Natural killer cell (primary cell): ENCODE data around the gene KCNS3. TPM values are rescaled to one million over a fixed set of nuclear protein-coding genes. Genes with fewer than 3 reads are reported as not detected.

Source experiments
- ATAC-seq, 3 donors: fragments of 150-1000 bp in 2 of 3; fragments of 200-7000 bp in 1 of 3; cut with Tn5 transposase; 1 replicate in 1 of 3; 2 replicates in 2 of 3; pipeline ENCODE4 v1.10.0; 2021; ENCODE audit warnings: mild to moderate bottlenecking in 2 of 3, moderate library complexity in 2 of 3
- DNase-seq, 2 donors: peaks; one replicate each; pipeline versions ENCODE4 v3.0.0 to v3.0.0-alpha.2; 2013 to 2021; ENCODE audit warnings: mixed read lengths in 1 of 2
- H3K27ac ChIP-seq: one replicate; pipeline ENCODE4 v1.5.1; 2013; ENCODE audit warnings: mild to moderate bottlenecking, low read length
- H3K27me3 ChIP-seq: one replicate; pipeline ENCODE4 v1.6.1; 2013; ENCODE audit warnings: low read length; ENCODE audit not compliant: control insufficient read depth, insufficient read depth
- H3K36me3 ChIP-seq: one replicate; pipeline ENCODE4 v1.6.1; 2013; ENCODE audit warnings: low read length; ENCODE audit not compliant: control insufficient read depth, insufficient read depth
- H3K4me1 ChIP-seq: one replicate; pipeline ENCODE4 v1.6.1; 2013; ENCODE audit warnings: low read length; ENCODE audit not compliant: control insufficient read depth, insufficient read depth
- H3K4me3 ChIP-seq: one replicate; pipeline ENCODE4 v1.5.1; 2013; ENCODE audit warnings: low read length
- H3K9me3 ChIP-seq: one replicate; pipeline ENCODE4 v1.6.1; 2013; ENCODE audit warnings: low read length; ENCODE audit not compliant: control insufficient read depth, insufficient read depth
- H3K27ac Mint-ChIP-seq, 2 donors: one replicate each; pipeline ENCODE4 v1.8.0; 2022; ENCODE audit warnings: mild to moderate bottlenecking in 2 of 2, mixed read lengths in 2 of 2, moderate library complexity in 1 of 2
- H3K27me3 Mint-ChIP-seq, 2 donors: one replicate each; pipeline ENCODE4 v1.8.0; 2022; ENCODE audit warnings: low read depth in 2 of 2, mixed read lengths in 2 of 2
- H3K36me3 Mint-ChIP-seq: one replicate; pipeline ENCODE4 v1.8.0; 2022; ENCODE audit warnings: mixed read lengths
- H3K4me1 Mint-ChIP-seq, 2 donors: one replicate each; pipeline ENCODE4 v1.8.0; 2022; ENCODE audit warnings: mixed read lengths in 2 of 2
- H3K4me3 Mint-ChIP-seq: one replicate; pipeline ENCODE4 v1.8.0; 2022; ENCODE audit warnings: mild to moderate bottlenecking, moderate library complexity, mixed read lengths
- H3K9me3 Mint-ChIP-seq, 2 donors: one replicate each; pipeline ENCODE4 v1.8.0; 2022; ENCODE audit warnings: mixed read lengths in 2 of 2
- WGBS: methylation state at CpG from one replicate; pipeline ENCODE4 v1.1.7; 2013; ENCODE audit warnings: missing lambda C conversion rate; ENCODE audit not compliant: insufficient coverage; 5-methylcytosine and 5-hydroxymethylcytosine counted together
- intact Hi-C: fragments of 100-400 bp; cut with micrococcal nuclease; formaldehyde crosslinking; loops from one replicate; pipeline ENCODE4 v1.14.2; 2022
- total RNA-seq, 4 donors: library from RNA; stranded (reverse); fragments of 120-200 nt in 1 of 4; gene quantifications; one replicate each; pipeline versions ENCODE4 v1.2.3 to v1.2.4, GENCODE V29; 2013 to 2022
- TF ChIP-seq, protein P1 (sequence below): fragments of 200-600 bp; IDR thresholded peaks from one replicate; pipeline ENCODE4 v1.8.0; 2022; ENCODE audit warnings: antibody characterized with exemption

Gene KCNS3
- total RNA-seq, 3 donors from 2014 or later (not counting 1 experiment from before 2014, with no cell fraction given): not detected

GRCh38 chr2:17869128-17869527, 9.3 kb upstream of the KCNS3 start:
- peaks cover 0 to 3% of the 10 kb centered on the region in 2 donors for H3K27me3 Mint-ChIP-seq
- WGBS: 69% methylated on average over 5 of the region's 5 CpGs
- no peaks in the 10 kb centered on the region for H3K36me3 Mint-ChIP-seq

DNA sequence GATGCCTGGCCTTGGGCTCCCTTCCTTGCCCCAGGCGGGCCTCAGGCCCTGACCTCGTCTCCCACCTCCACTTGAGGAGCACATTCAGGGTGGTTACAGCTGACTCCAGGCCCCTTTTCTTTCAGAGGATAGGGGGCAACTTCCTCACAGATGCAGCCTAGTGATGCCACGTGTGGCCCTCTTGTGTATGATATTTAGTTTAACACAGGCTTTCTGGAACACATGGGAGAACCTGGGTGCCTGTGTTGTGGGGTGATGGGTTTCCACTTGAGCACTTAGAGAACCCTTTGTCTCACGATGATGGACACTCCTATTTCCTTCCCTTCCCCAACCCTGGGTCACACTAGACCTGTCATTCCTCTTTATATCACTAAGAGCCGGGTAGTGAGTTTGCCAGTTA, 6.8 kb upstream of the KCNS3 start:
- DNase-seq (no peak), ATAC-seq (no peak)
- Histone ChIP-seq H3K36me3 (no peaks in the 10 kb centered on the region), H3K27ac (no peak overlapping the region), H3K27me3 (peaks cover 4% of the 10 kb centered on the region), H3K9me3 (no peaks in the 10 kb centered on the region), H3K4me1 (no peaks in the 10 kb centered on the region), H3K4me3 (no peak overlapping the region)
- TF ChIP-seq, protein P1, sequence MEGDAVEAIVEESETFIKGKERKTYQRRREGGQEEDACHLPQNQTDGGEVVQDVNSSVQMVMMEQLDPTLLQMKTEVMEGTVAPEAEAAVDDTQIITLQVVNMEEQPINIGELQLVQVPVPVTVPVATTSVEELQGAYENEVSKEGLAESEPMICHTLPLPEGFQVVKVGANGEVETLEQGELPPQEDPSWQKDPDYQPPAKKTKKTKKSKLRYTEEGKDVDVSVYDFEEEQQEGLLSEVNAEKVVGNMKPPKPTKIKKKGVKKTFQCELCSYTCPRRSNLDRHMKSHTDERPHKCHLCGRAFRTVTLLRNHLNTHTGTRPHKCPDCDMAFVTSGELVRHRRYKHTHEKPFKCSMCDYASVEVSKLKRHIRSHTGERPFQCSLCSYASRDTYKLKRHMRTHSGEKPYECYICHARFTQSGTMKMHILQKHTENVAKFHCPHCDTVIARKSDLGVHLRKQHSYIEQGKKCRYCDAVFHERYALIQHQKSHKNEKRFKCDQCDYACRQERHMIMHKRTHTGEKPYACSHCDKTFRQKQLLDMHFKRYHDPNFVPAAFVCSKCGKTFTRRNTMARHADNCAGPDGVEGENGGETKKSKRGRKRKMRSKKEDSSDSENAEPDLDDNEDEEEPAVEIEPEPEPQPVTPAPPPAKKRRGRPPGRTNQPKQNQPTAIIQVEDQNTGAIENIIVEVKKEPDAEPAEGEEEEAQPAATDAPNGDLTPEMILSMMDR: no peak
- 57% methylated on average over 4 of the region's 5 CpGs for WGBS
- peaks cover 0 to 3% of the 10 kb centered on the region in 2 donors for H3K9me3 Mint-ChIP-seq
- no peak overlapping the region for H3K4me3 Mint-ChIP-seq
- peaks cover 16 to 18% of the 10 kb centered on the region in 2 donors for H3K27me3 Mint-ChIP-seq
- H3K36me3 Mint-ChIP-seq: no peaks in the 10 kb centered on the region
- intact Hi-C loops: no loop called here
- H3K27ac Mint-ChIP-seq: no peak overlapping the region
- H3K4me1 Mint-ChIP-seq: no peaks in the 10 kb centered on the region

More at GRCh38 chr2:17869128-17869527, 9.3 kb upstream of the KCNS3 start:
- H3K4me1 Mint-ChIP-seq: no peaks in the 10 kb centered on the region
- Histone ChIP-seq H3K36me3 (no peaks in the 10 kb centered on the region), H3K27me3 (no peaks in the 10 kb centered on the region), H3K27ac (no peak overlapping the region), H3K9me3 (no peaks in the 10 kb centered on the region), H3K4me3 (no peak overlapping the region), H3K4me1 (no peaks in the 10 kb centered on the region)
- H3K4me3 Mint-ChIP-seq: no peak overlapping the region
- intact Hi-C loops: no loop called here
- H3K9me3 Mint-ChIP-seq: peaks cover 0 to 3% of the 10 kb centered on the region in 2 donors
- TF ChIP-seq, protein P1: no peak
- H3K27ac Mint-ChIP-seq: no peak overlapping the region
- ATAC-seq (no peak), DNase-seq (no peak)

- no peak overlapping the region for H3K27ac Mint-ChIP-seq
- no peaks in the 10 kb centered on the region for H3K36me3 Mint-ChIP-seq
- TF ChIP-seq, protein P1: no peak
- peaks cover 8% of the 10 kb centered on the region for H3K4me1 ChIP-seq
- no peak overlapping the region for H3K4me3 ChIP-seq
- ATAC-seq (no peak), DNase-seq (no peak)
- peaks cover 0 to 3% of the 10 kb centered on the region in 2 donors for H3K9me3 Mint-ChIP-seq
- peaks cover 0 to 4% of the 10 kb centered on the region in 2 donors for H3K4me1 Mint-ChIP-seq
- intact Hi-C loops: no loop called here
- H3K27ac ChIP-seq: no peak overlapping the region
- H3K4me3 Mint-ChIP-seq: no peak overlapping the region
- no peaks in the 10 kb centered on the region for H3K9me3 ChIP-seq
- H3K27me3 ChIP-seq: peaks cover 10% of the 10 kb centered on the region
- WGBS: 80% methylated on average over 2 of the region's 2 CpGs
- H3K36me3 ChIP-seq: no peaks in the 10 kb centered on the region
- peaks cover 30 to 32% of the 10 kb centered on the region in 2 donors for H3K27me3 Mint-ChIP-seq
Observed at GRCh38 chr2:17873021-17873420, 5.4 kb upstream of the KCNS3 start.

GRCh38 chr2:17876590-17876989, 1.9 kb upstream of the KCNS3 start:
- H3K27me3 ChIP-seq: peaks cover 24% of the 10 kb centered on the region
- H3K36me3 ChIP-seq: no peaks in the 10 kb centered on the region
- H3K9me3 Mint-ChIP-seq: peaks cover 0 to 3% of the 10 kb centered on the region in 2 donors
- H3K4me1 Mint-ChIP-seq: peaks cover 5 to 9% of the 10 kb centered on the region in 2 donors
- H3K27me3 Mint-ChIP-seq: peaks cover 48 to 54% of the 10 kb centered on the region in 2 donors
- H3K9me3 ChIP-seq: no peaks in the 10 kb centered on the region
- no peak overlapping the region for H3K27ac ChIP-seq
- TF ChIP-seq, protein P1: no peak
- peaks cover 19% of the 10 kb centered on the region for H3K4me1 ChIP-seq
- peak overlapping the region; percentile 71 for H3K4me3 Mint-ChIP-seq
- no peaks in the 10 kb centered on the region for H3K36me3 Mint-ChIP-seq
- intact Hi-C loops: no loop called here
- no peak overlapping the region for H3K4me3 ChIP-seq
- ATAC-seq (no peak), DNase-seq (no peak)
- no peak overlapping the region for H3K27ac Mint-ChIP-seq
- 76% methylated on average over 4 of the region's 4 CpGs for WGBS
